HCT116 (cell line): ENCODE measurements around the gene AHR. TPM values are rescaled to one million over a fixed set of nuclear protein-coding genes. Genes with fewer than 3 reads are reported as not detected.

Experiments used
- ATAC-seq: fragments of 200-7000 bp; cut with Tn5 transposase; 2 replicates; pipeline ENCODE4 v1.9.1; 2020; ENCODE audit warnings: mild to moderate bottlenecking, moderate library complexity
- BruUV-seq: library from RNA; stranded (reverse); fragments of 400-500 nt; replicated peaks from 2 replicates; lab custom pipeline; 2021; lab: Mats Ljungman, UMichigan
- CTCF ChIA-PET: fragments of 300-600 bp; sonication (Branson Sonifier 250); formaldehyde crosslinking; loops from one replicate; lab custom pipeline; 2021; ENCODE audit warnings: antibody characterized with exemption; lab: Charles Lee
- POLR2A ChIA-PET: fragments of 300-600, 350-600 bp; sonication (Branson Sonifier 250); formaldehyde crosslinking; loops from one replicate; lab custom pipeline; 2021; ENCODE audit warnings: antibody characterized with exemption; lab: Charles Lee
- RAD21 ChIA-PET, 2 experiments: fragments of 300-600 bp; sonication (Branson Sonifier 250); formaldehyde crosslinking; loops; one replicate each; lab custom pipeline; 2023; ENCODE audit warnings: low total read pairs in 2 of 2; ENCODE audit not compliant: uncharacterized antibody in 2 of 2, unreplicated experiment in 2 of 2, low non-redundant PET in 1 of 2; lab: Charles Lee
- DNase-seq: peaks from one replicate; pipeline ENCODE4 v3.0.0-alpha.2; 2010; ENCODE audit warnings: low read depth, low spot score
- H2AFZ ChIP-seq: fragments of 200-600 bp; shearing (Covaris generic), sonication (generic); 2 replicates; pipeline ENCODE4 v1.6.1; 2017; ENCODE audit warnings: low read depth, mixed run types, mixed read lengths, antibody characterized with exemption, low read length; ENCODE audit not compliant: poor library complexity, severe bottlenecking
- H3K27ac ChIP-seq: 2 replicates; pipeline ENCODE4 v1.5.1; 2012; ENCODE audit warnings: low read depth, low read length
- H3K27me3 ChIP-seq: fragments of 200-600 bp; sonication (generic); 2 replicates; pipeline ENCODE4 v1.6.1; 2016; ENCODE audit warnings: mixed run types, low read length, mixed read lengths; ENCODE audit not compliant: insufficient read depth
- H3K36me3 ChIP-seq, 2 experiments: fragments of 200-500 bp in 1 of 2; fragments of 200-600 bp in 1 of 2; sonication (Bioruptor generic) in 1 of 2; sonication (generic) in 1 of 2; 2 replicates each; pipeline versions ENCODE4 v1.5.1 to v1.6.1; 2014 to 2016; ENCODE audit warnings: low read length in 2 of 2, inconsistent platforms in 1 of 2, mixed read lengths in 1 of 2, mixed run types in 1 of 2; ENCODE audit not compliant: insufficient read depth in 2 of 2, control insufficient read depth in 1 of 2
- H3K4me1 ChIP-seq, 2 experiments: fragments of 200-600 bp in 1 of 2; sonication (generic) in 1 of 2; 2 replicates each; pipeline versions ENCODE4 v1.5.1 to v1.6.1; 2012 to 2017; ENCODE audit warnings: low read length in 2 of 2, inconsistent platforms in 1 of 2, mild to moderate bottlenecking in 1 of 2, mixed read lengths in 1 of 2, mixed run types in 1 of 2, moderate library complexity in 1 of 2; ENCODE audit not compliant: insufficient read depth in 2 of 2, control insufficient read depth in 1 of 2
- H3K4me2 ChIP-seq: fragments of 200-600 bp; sonication (generic); 2 replicates; pipeline ENCODE4 v1.6.1; 2017; ENCODE audit warnings: mixed run types, low read length, mixed read lengths
- H3K4me3 ChIP-seq, 2 experiments: fragments of 200-600 bp in 1 of 2; sonication (generic) in 1 of 2; replicated peaks in 1 of 2; 2 replicates each; pipeline ENCODE4 v1.5.1; 2011 to 2016; ENCODE audit warnings: low read length in 2 of 2, control low read depth in 1 of 2, low read depth in 1 of 2, mild to moderate bottlenecking in 1 of 2, mixed read lengths in 1 of 2, mixed run types in 1 of 2
- H3K79me2 ChIP-seq: fragments of 200-600 bp; sonication (generic); 2 replicates; pipeline ENCODE4 v1.6.1; 2017; ENCODE audit warnings: mild to moderate bottlenecking, mixed run types, low read length, moderate library complexity, mixed read lengths; ENCODE audit not compliant: insufficient read depth
- H3K9ac ChIP-seq: fragments of 200-600 bp; sonication (generic); 2 replicates; pipeline ENCODE4 v1.6.1; 2016; ENCODE audit warnings: low read length, mixed read lengths
- H3K9me2 ChIP-seq: fragments of 200-600 bp; sonication (generic), shearing (Covaris generic); 2 replicates; pipeline ENCODE4 v1.6.1; 2017; ENCODE audit warnings: mixed run types, mild to moderate bottlenecking, moderate library complexity; ENCODE audit not compliant: insufficient read depth
- H3K9me3 ChIP-seq, 2 experiments: fragments of 200-500 bp in 1 of 2; fragments of 200-600 bp in 1 of 2; sonication (Bioruptor generic) in 1 of 2; sonication (generic) in 1 of 2; 2 replicates each; pipeline ENCODE4 v1.6.1; 2014 to 2017; ENCODE audit warnings: low read length in 2 of 2, mixed read lengths in 2 of 2, inconsistent platforms in 1 of 2, low read depth in 1 of 2, mild to moderate bottlenecking in 1 of 2, mixed run types in 1 of 2, moderate library complexity in 1 of 2; ENCODE audit not compliant: control insufficient read depth in 1 of 2, insufficient read depth in 1 of 2
- H4K20me1 ChIP-seq: fragments of 200-600 bp; sonication (generic), shearing (Covaris generic); 2 replicates; pipeline ENCODE4 v1.6.1; 2017; ENCODE audit warnings: mixed run types, mild to moderate bottlenecking, moderate library complexity; ENCODE audit not compliant: insufficient read depth
- ATF3 ChIP-seq: IDR thresholded peaks from 2 replicates; pipeline ENCODE4 v1.6.1; 2012
- CBX3 ChIP-seq: IDR thresholded peaks from 2 replicates; pipeline ENCODE4 v1.6.1; 2012; ENCODE audit warnings: low read depth
- CEBPB ChIP-seq: IDR thresholded peaks from 2 replicates; pipeline ENCODE4 v1.6.1; 2012; ENCODE audit warnings: low read depth
- CTCF ChIP-seq, 3 experiments: fragments of 200-600 bp in 1 of 3; sonication (generic) in 1 of 3; IDR thresholded peaks in 2 of 3; conservative IDR thresholded peaks in 1 of 3; 2 replicates each; pipeline ENCODE4 v1.5.1; 2012 to 2017; ENCODE audit warnings: low read depth in 2 of 3, low read length in 2 of 3, antibody characterized with exemption in 1 of 3, borderline replicate concordance in 1 of 3, control low read depth in 1 of 3, mild to moderate bottlenecking in 1 of 3, mixed read lengths in 1 of 3, mixed run types in 1 of 3, moderate library complexity in 1 of 3; ENCODE audit not compliant: insufficient read depth in 1 of 3
- EGR1 ChIP-seq: IDR thresholded peaks from 2 replicates; pipeline ENCODE4 v1.6.1; 2012; ENCODE audit warnings: low read depth
- ELF1 ChIP-seq: IDR thresholded peaks from 2 replicates; pipeline ENCODE4 v1.6.1; 2012; ENCODE audit warnings: low read depth, borderline replicate concordance
- EZH2 ChIP-seq: fragments of 200-600 bp; sonication (generic); IDR thresholded peaks from 2 replicates; pipeline ENCODE4 v1.6.1; 2017; ENCODE audit warnings: antibody characterized with exemption, mixed run types
- EZH2phosphoT487 ChIP-seq: fragments of 200-600 bp; IDR thresholded peaks from 2 replicates; pipeline ENCODE4 v1.6.1; 2018; ENCODE audit warnings: antibody characterized with exemption, borderline replicate concordance
- JUND ChIP-seq: IDR thresholded peaks from 2 replicates; pipeline ENCODE4 v1.6.1; 2012
- MAX ChIP-seq: IDR thresholded peaks from 2 replicates; pipeline ENCODE4 v1.6.1; 2012
- POLR2A ChIP-seq: IDR thresholded peaks from 2 replicates; pipeline ENCODE4 v1.7.0; 2011; ENCODE audit warnings: borderline replicate concordance; ENCODE audit not compliant: insufficient read depth, insufficient read length; ENCODE audit errors: extremely low read depth
- REST ChIP-seq: IDR thresholded peaks from 2 replicates; pipeline ENCODE4 v1.6.1; 2012; ENCODE audit warnings: low read depth
- SIN3A ChIP-seq: IDR thresholded peaks from 2 replicates; pipeline ENCODE4 v1.6.1; 2012; ENCODE audit warnings: low read depth
- SP1 ChIP-seq: IDR thresholded peaks from 2 replicates; pipeline ENCODE4 v1.6.1; 2012; ENCODE audit warnings: low read depth
- SRF ChIP-seq: IDR thresholded peaks from 2 replicates; pipeline ENCODE4 v1.6.1; 2012; ENCODE audit warnings: low read depth
- TCF7L2 ChIP-seq: IDR thresholded peaks from 2 replicates; pipeline ENCODE4 v1.7.0; 2011; ENCODE audit warnings: borderline replicate concordance, inconsistent platforms; ENCODE audit not compliant: insufficient read depth, insufficient read length; ENCODE audit errors: extremely low read depth
- ZBTB33 ChIP-seq: IDR thresholded peaks from 2 replicates; pipeline ENCODE4 v1.6.1; 2011; ENCODE audit warnings: mild to moderate bottlenecking, low read length, moderate library complexity; ENCODE audit not compliant: insufficient replicate concordance; ENCODE audit errors: extremely low read depth
- ZFX ChIP-seq: fragments of 450-650 bp; IDR thresholded peaks from 2 replicates; pipeline ENCODE4 v1.6.1; 2017
- ZNF274 ChIP-seq: fragments of 200-500 bp; sonication (Bioruptor generic); IDR thresholded peaks from 2 replicates; pipeline ENCODE4 v1.6.1; 2014; ENCODE audit warnings: mild to moderate bottlenecking, low read depth, low read length, inconsistent platforms
- intact Hi-C: fragments of 100-400 bp; cut with micrococcal nuclease; formaldehyde crosslinking; loops from 2 replicates; pipeline ENCODE4 v1.10.0; 2022
- total RNA-seq: library from RNA; stranded (reverse); gene quantifications from one replicate; pipeline ENCODE4 v1.2.1, GENCODE V29; 2021; ENCODE audit not compliant: unreplicated experiment

Gene AHR
- total RNA-seq, 1 experiment from 2014 or later: 29.7 TPM

GRCh38 chr7:17275749-17276671 is 22.4 kb upstream of the AHR start:
- peaks cover 0 to 10% of the 10 kb centered on the region in 2 experiments; a peak in 1 of 4 replicates for H3K4me1 ChIP-seq
- no peak overlapping the region for H3K4me3 ChIP-seq
- no peak overlapping the region for H3K9ac ChIP-seq
- ChIA-PET POLR2A (no interaction called here), CTCF (no interaction called here), RAD21 (no interaction called here)
- no peaks in the 10 kb centered on the region for H3K79me2 ChIP-seq
- no peaks in the 10 kb centered on the region for H3K36me3 ChIP-seq
- H4K20me1 ChIP-seq: no peaks in the 10 kb centered on the region
- H3K4me2 ChIP-seq: no peak overlapping the region
- H3K9me2 ChIP-seq: 0 out of 2 replicates have a peak, but pooled peaks cover 1% of the 10 kb centered on the region
- no TSS peak for BruUV-seq
- no peaks in the 10 kb centered on the region for H3K27me3 ChIP-seq
- TF ChIP-seq SRF: no peak
- no peak for TF ChIP-seq CBX3
- no peak for TF ChIP-seq ZFX
- TF ChIP-seq ELF1: no peak
- no peak for TF ChIP-seq MAX
- no peak for TF ChIP-seq SIN3A
- no peak for TF ChIP-seq CTCF (IDR thresholded peaks at IDR 0.05 in 2 of 3, conservative IDR thresholded peaks at IDR 0.05 in 1 of 3; ENCODE audit: borderline replicate concordance in 1 of 3, insufficient read depth in 1 of 3, low read depth in 2 of 3, low read length in 2 of 3)
- no peak for TF ChIP-seq ZBTB33
- no peak for TF ChIP-seq REST
- TF ChIP-seq SP1: no peak
- no peak for TF ChIP-seq ATF3
- TF ChIP-seq EZH2: no peak
- TF ChIP-seq ZNF274: no peak
- TF ChIP-seq TCF7L2: no peak
- TF ChIP-seq EZH2phosphoT487: no peak
- no peak for TF ChIP-seq EGR1
- no peak for TF ChIP-seq POLR2A
- TF ChIP-seq CEBPB: no peak
- no peak for TF ChIP-seq JUND
- no peak for DNase-seq
- intact Hi-C loops: no loop called here
- H2AFZ ChIP-seq: no peak overlapping the region
- no peak for ATAC-seq
- H3K9me3 ChIP-seq: no peaks in the 10 kb centered on the region
- no peak overlapping the region for H3K27ac ChIP-seq
